ENCODE data around the gene TJP2.
A peak's percentile ranks its signal among the peaks of the same experiment; 100 is the strongest.

The TJP2 gene

GRCh38 chr9:69207503-69207902 is 33.4 kb downstream of the TJP2 start:
- DNase-seq: peak; percentile 28 to 30
- TF ChIP-seq GATA1 (IDR thresholded peaks at IDR 0.05; ENCODE audit: low read depth, low read length) (no peak), POLR2A (IDR thresholded peaks at IDR 0.05; ENCODE audit: low read length) (no peak)

DNA sequence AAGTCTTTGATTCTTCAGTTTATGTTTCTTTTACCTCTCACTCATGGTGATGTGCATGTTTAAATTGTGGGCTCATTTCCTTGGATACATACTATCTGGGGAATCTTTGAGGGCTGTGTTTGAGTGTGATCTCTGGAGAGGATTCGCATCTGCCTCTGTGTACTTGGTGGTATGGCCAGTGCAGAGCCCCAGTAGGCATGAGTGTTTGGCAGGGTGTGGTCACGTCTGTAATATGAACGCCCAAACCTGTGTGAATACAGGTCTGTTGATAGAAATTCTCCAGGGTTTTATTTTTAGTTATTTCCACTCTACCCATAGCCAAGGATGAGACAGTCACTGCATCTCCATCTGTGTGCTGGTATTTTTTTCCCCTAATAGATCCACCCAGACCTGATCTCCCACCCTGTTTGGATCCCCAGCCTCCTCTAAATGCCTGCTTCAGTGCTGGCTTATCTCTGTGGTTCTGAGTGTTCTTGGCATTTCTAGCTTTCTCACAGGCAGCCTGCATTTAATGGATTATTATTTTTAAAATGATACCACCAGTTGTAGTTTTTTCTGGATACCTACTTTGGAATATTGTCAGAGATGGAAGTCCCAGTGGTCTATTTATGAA is 37.5 kb downstream of the TJP2 start:
- no peak for TF ChIP-seq POLR2A (IDR thresholded peaks at IDR 0.05; ENCODE audit: low read length)
- no peak for TF ChIP-seq GATA1 (IDR thresholded peaks at IDR 0.05; ENCODE audit: low read depth, low read length)
- peak; percentile 60 for DNase-seq

DNA sequence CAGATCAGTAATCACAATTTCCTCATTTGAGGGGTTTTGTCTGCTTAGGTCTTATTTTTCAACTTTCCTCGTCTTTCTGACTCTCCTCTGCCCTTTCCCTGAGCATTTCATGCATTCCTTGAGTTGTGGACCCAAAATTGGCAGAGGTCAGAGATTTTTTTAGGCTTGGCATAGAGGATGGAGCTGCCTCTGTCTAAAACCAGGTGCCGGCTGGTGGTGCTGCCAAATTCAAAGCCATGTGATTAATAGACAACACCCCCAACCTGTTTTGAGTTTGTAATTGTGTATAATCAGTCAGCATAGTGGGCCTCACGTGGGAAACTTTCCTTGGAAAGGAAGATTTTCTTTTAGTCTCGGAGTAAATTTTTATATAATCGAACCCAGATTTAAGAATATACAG is 39.6 kb downstream of the TJP2 start:
- TF ChIP-seq GATA1 (IDR thresholded peaks at IDR 0.05; ENCODE audit: low read depth, low read length) (no peak), POLR2A (IDR thresholded peaks at IDR 0.05; ENCODE audit: low read length) (no peak)
- DNase-seq: no peak

GRCh38 chr9:69214939-69215338 is 40.9 kb downstream of the TJP2 start:
- TF ChIP-seq POLR2A (IDR thresholded peaks at IDR 0.05; ENCODE audit: low read length): no peak
- TF ChIP-seq GATA1 (IDR thresholded peaks at IDR 0.05; ENCODE audit: low read depth, low read length): no peak

GRCh38 chr9:69215774-69216485 is 41.9 kb downstream of the TJP2 start:
- peak; percentile 91 to 97 for DNase-seq
- TF ChIP-seq GATA1 (IDR thresholded peaks at IDR 0.05; ENCODE audit: low read depth, low read length) (peak; percentile 79), POLR2A (IDR thresholded peaks at IDR 0.05; ENCODE audit: low read length) (peak; percentile 45)

More at GRCh38 chr9:69214939-69215338, 40.9 kb downstream of the TJP2 start:
- DNase-seq: peak in 1 of 2 experiments; percentile 56

- TF ChIP-seq POLR2A (IDR thresholded peaks at IDR 0.05; ENCODE audit: low read length) (no peak), GATA1 (IDR thresholded peaks at IDR 0.05; ENCODE audit: low read depth, low read length) (no peak)
- no peak for DNase-seq
These were observed 44.1 kb downstream of the TJP2 start for GRCh38 chr9:69218166-69218565.

- TF ChIP-seq GATA1 (IDR thresholded peaks at IDR 0.05; ENCODE audit: low read depth, low read length) (no peak), POLR2A (IDR thresholded peaks at IDR 0.05; ENCODE audit: low read length) (no peak)
- no peak for DNase-seq
These were observed 47.0 kb downstream of the TJP2 start for GRCh38 chr9:69221036-69221435.

DNA sequence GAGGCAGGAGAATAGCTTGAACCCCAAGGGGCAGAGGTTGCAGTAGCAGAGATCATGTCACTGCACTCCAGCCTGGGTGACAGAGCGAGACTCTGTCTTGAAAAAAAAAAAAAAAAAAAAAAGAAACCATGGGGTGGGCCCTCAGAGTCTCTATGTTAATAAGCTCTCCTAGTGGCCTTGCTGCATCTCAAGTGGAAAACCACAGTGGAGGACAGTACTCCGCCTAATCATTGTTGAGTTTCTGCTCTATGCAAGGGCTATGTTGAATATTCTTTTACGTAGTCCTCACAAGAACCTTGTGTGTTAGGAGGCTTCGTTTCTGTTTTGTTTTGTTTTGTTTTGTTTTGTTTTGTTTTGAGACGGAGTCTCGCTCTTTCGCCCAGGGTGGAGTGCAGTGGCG is 48.9 kb downstream of the TJP2 start:
- DNase-seq: peak in 1 of 2 experiments; percentile 14
- TF ChIP-seq GATA1 (IDR thresholded peaks at IDR 0.05; ENCODE audit: low read depth, low read length) (no peak), POLR2A (IDR thresholded peaks at IDR 0.05; ENCODE audit: low read length) (no peak)

DNA sequence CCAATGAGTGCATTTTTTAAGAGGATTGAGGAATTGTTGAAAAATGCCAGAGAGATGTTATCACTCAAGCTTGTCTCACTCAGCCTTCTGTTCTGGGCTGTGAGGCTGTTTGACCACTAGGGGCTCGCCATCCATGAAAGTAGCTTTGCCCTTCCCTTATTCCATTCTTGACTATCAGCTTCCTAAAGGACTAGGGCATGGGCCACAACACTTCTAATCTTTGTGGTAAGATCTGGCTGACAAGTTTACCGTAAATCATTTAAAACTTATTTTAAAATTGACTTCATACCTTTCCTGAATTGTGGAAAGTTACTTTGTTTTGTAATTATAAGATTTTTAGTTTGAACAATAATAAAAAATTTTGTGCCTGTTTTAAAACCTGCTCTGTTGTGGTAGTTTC is 49.5 kb downstream of the TJP2 start:
- TF ChIP-seq GATA1 (IDR thresholded peaks at IDR 0.05; ENCODE audit: low read depth, low read length): no peak
- no peak for TF ChIP-seq POLR2A (IDR thresholded peaks at IDR 0.05; ENCODE audit: low read length)
- peak; percentile 73 to 74 for DNase-seq

DNA sequence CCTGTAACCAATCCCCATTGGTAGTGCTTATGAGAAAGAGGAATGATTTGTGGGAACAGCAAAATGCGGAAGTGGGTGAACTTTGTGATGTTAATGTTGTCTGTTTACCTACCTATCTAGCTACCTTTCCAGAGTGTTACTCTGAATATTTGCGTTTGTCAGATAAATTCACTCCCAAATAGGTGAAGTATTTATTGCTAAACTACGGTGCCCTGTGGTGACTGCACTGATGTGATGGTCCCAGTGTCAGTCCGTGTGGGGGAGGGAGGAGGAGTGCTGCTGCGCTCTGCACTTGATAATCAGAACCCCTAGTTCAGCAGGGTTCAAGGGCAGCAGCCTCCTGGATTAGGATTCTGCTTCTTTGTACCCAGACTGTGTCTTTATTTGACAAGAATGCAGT is 55.3 kb downstream of the TJP2 start:
- DNase-seq: no peak
- no peak for TF ChIP-seq GATA1 (IDR thresholded peaks at IDR 0.05; ENCODE audit: low read depth, low read length)
- TF ChIP-seq POLR2A (IDR thresholded peaks at IDR 0.05; ENCODE audit: low read length): no peak

GRCh38 chr9:69232135-69232534 is 58.1 kb downstream of the TJP2 start:
- TF ChIP-seq POLR2A (IDR thresholded peaks at IDR 0.05; ENCODE audit: low read length) (no peak), GATA1 (IDR thresholded peaks at IDR 0.05; ENCODE audit: low read depth, low read length) (no peak)
- no peak for DNase-seq

- TF ChIP-seq POLR2A (IDR thresholded peaks at IDR 0.05; ENCODE audit: low read length) (no peak), GATA1 (IDR thresholded peaks at IDR 0.05; ENCODE audit: low read depth, low read length) (no peak)
These were observed 60.6 kb downstream of the TJP2 start for GRCh38 chr9:69234683-69235082.

DNA sequence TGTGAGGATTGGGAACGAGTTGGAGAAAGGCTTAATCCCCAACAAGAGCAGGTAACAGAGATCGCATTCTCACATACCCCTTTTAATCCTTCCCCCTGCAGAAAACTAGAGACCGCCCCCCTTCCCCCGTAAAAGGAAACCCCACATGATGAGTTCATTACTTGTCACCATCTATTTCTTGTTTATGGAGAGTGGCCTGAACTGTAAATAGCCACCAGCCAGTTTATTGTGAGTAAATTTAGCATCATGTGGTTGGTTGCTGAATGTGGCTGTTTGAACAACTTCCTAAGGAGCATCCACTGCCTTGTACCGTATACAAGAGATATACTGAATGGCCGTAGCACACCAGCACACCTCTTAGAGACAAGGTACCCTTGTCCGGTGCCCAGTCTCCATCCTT is 62.1 kb downstream of the TJP2 start:
- no peak for DNase-seq
- TF ChIP-seq GATA1 (IDR thresholded peaks at IDR 0.05; ENCODE audit: low read depth, low read length): no peak
- no peak for TF ChIP-seq POLR2A (IDR thresholded peaks at IDR 0.05; ENCODE audit: low read length)

More at GRCh38 chr9:69234683-69235082, 60.6 kb downstream of the TJP2 start:
- no peak for DNase-seq

DNA sequence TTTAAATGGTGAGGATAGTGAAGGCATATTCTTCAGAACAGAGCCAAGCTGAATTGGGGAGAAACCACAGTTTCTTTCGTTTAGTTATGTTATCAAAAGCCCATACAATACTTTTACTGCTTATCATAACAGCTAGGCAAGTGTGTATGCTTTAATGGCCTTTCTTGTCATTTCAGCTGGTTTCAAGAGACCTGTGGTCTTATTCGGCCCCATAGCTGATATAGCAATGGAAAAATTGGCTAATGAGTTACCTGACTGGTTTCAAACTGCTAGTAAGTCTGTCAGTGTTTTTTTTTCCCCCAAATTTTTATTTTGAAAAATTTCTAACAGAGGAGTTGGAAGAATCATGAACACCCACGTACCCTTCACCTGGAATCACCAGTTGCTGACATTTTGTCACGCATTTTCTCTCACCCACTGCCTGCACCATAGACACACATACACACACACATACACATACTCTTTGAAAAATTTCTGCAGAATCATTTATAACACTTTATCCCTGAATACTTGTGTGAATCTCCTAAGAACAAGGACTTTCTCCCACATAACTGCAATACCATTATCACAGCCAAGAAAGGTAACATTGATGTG is 63.7 kb downstream of the TJP2 start:
- DNase-seq: no peak

More for the DNA sequence above, 63.7 kb downstream of the TJP2 start:
- TF ChIP-seq GATA1 (IDR thresholded peaks at IDR 0.05; ENCODE audit: low read depth, low read length) (no peak), POLR2A (IDR thresholded peaks at IDR 0.05; ENCODE audit: low read length) (no peak)
